Activated T-cell treated with anti-CD3 and anti-CD28 coated beads for 4 hours (primary cell): ENCODE measurements around the gene RELL2.

Experiments used
- DNase-seq: peaks from one replicate; pipeline ENCODE4 v3.0.0-alpha.2; 2020

RELL2 gene

DNA sequence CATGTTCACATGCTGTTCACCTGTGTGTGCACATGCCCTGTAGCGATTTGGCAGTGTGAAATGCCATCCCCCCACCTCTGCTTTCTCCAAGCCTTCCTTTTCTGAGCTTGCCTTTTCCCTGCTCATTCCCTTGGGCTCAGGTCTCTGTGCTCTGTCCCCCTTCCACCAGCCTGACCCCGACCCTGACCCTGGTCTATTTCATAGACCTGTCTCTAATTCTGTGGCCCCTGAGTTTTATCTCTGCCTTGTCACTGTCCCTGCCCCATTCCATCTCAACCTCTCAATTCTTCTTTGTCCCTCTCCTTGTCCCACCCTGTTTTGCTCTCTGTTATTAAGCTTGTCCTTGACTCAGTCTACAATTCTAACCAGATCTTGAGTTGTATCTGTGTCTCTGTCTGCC, 44.5 kb downstream of the RELL2 start:
- no peak for DNase-seq

DNA sequence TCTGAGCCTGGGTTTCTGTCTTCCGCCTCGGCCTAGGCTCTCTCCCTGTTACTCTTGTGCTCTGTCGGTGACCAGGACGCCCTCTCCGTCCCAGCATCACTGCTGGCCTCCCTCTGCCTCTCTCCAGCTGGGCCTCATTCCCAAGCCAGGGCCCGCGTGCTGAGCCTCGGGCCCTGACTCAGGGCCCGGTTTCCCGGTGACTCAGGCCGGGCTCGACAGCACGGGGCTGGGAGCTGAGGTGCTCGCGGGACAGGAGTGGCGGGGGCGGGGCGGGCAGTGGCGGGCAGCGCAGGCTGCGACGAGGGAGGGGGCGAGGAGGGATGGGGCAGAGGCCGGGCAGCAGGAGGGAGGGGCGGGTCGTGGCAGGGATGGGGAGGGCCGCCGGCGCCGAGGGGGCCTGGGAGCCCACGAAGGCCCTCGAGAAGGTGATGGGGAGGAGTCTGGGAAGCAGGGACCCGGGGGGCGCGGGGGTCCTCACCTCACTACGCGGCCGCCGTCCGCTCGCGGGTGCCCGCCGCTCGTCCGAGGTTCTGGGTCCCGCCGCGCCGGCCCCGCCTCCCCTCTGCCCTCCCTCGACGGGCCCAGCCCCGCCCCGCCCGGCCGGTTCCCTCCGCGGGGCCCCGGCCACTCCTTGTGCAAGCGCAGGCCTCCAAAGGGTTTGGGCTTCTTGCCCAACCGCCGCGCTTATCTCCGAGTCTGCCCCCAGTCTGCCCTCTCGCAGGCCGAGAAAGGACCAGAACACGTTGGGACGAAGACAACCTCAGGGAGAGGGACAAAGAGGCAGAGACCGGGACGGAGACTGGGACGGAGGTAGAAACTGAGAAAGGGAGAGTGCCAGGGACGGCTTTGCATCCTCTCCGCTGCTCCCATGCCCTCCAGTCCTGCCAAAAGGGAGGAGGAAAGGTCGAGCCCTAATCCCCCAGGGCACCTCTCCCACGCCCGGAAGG, 45.2 kb downstream of the RELL2 start, which contains the start of gene ARAP3:
TSS of gene ARAP3 (minus strand) at position 536 of the 947 bp plus-strand sequence. CDS start 1,744 bp downstream, outside the sequence.
- DNase-seq = peak; percentile 26

- no peak for DNase-seq
These were observed 46.9 kb downstream of the RELL2 start for GRCh38 chr5:141683596-141684141.

- no peak for DNase-seq
These were observed 48.8 kb downstream of the RELL2 start for GRCh38 chr5:141685591-141685990.

DNA sequence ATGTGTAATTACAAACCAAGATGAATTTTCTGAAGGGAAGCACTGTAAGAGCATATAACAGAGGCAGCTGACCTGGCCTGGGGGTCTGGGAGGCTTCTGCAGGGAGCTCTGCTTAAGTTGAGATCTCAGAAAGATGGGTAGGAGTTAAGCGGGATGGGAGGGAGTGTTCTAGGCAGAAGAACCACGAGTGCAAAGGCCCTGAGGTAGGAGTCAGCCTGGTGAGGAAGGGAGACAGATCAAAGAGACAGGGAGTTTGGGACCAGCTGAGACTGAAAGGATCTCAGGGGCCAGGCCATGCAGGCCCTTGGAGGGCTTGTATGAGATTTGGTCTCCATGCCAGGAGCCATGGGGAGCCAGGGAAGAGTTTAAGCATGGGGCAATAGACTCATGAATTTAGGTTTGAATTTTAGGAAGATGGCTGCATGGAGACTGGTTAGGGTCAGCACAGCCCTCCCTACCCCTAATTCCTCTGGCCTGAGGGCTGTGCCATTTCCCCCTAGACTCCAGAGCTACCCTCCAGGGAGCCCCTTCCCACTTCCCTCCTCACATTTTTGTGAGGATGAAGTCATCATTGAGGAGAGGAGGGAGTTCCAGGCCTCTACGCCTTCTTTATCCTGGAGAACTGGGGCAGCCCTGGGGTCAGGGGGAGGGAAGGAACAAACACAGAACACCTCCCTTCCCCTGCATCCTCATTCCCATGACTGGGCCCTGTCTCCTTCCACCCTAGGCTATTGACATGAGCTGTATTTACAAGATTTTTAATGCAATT, 50.0 kb downstream of the RELL2 start:
- no peak for DNase-seq
